GM12872 (cell line): ENCODE data around the gene MAP3K5.

ENCODE experiments used
- TF ChIP-seq, protein P1 (sequence below): IDR thresholded peaks from 3 replicates; pipeline ENCODE4 v1.5.1; 2011; ENCODE audit warnings: low read depth, mild to moderate bottlenecking, low read length, moderate library complexity; ENCODE audit not compliant: insufficient read depth

Gene MAP3K5

DNA sequence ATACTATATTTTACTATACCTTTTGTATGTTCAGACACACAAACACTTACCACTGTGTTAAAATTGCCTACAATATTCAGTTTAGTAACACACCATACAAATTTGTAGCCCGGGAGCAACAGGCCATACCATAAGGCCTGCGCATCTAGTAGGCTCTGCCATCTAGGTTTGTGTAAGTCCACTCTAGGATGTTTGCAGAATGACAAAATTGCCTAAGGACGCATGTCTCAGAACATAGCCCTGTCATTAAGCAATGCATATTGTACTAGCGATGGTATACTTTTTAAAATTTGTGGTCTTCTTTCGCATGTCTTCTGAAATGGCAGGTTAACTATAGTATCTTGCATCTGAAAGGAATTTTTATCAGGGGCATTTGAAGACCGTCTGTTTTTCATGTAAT is 215.5 kb downstream of the MAP3K5 start:
- TF ChIP-seq, protein P1, sequence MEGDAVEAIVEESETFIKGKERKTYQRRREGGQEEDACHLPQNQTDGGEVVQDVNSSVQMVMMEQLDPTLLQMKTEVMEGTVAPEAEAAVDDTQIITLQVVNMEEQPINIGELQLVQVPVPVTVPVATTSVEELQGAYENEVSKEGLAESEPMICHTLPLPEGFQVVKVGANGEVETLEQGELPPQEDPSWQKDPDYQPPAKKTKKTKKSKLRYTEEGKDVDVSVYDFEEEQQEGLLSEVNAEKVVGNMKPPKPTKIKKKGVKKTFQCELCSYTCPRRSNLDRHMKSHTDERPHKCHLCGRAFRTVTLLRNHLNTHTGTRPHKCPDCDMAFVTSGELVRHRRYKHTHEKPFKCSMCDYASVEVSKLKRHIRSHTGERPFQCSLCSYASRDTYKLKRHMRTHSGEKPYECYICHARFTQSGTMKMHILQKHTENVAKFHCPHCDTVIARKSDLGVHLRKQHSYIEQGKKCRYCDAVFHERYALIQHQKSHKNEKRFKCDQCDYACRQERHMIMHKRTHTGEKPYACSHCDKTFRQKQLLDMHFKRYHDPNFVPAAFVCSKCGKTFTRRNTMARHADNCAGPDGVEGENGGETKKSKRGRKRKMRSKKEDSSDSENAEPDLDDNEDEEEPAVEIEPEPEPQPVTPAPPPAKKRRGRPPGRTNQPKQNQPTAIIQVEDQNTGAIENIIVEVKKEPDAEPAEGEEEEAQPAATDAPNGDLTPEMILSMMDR: no peak

DNA sequence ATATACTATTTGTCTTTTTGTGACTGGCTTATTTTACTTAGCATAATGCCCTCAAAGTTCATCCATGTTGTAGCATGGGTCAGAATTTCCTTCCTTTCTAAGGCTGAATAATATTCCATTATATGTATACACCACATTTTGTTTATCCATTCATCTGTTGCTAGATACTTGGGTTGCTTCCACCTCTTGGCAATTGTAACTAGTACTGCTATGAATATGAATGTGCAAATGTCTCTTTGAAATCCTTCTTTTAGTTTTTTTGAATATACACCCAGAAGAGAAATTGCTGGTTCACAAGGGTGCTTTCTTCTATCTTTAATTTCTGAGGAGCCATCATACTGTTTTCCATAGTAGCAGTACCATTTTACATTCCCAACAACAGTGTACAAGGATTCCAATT is 220.8 kb downstream of the MAP3K5 start:
- TF ChIP-seq, protein P1: no peak

DNA sequence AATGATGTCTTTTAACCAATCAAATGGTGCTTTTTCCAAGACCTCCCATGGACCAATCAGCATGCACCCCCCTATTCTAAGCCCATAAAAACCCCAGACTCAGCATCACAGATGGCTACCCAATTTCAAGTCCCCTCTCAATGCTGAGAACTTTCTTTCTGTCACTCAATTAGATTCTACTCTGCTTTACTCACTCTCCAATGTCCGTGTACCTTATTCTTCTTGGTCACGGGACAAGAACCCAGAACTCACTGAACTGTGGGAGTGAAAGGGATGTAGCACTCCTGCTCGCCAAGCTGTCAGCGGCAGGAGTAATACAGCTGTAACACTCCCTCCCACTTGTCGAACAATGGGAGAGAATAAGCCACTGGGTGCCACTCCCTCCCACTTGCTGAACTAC is 221.2 kb downstream of the MAP3K5 start:
- TF ChIP-seq, protein P1: no peak

DNA sequence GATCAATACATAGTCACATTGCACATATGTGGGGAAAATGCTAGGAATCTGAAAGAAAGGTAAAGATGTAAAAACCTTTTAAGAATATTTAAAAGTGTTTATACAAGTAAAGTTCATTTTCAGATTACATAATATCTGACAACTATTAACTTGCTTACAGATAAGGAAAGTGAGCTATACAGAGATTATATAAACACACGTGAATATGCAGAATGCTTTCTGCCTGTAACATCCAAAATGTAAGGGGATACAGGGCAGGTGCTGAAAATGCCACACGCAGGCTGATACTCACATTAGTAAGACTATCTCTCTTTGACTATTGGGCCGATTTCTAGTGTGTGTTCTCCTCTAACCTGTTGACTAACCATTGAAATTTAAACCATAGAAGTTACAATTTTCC is 224.1 kb downstream of the MAP3K5 start:
- TF ChIP-seq, protein P1: no peak

DNA sequence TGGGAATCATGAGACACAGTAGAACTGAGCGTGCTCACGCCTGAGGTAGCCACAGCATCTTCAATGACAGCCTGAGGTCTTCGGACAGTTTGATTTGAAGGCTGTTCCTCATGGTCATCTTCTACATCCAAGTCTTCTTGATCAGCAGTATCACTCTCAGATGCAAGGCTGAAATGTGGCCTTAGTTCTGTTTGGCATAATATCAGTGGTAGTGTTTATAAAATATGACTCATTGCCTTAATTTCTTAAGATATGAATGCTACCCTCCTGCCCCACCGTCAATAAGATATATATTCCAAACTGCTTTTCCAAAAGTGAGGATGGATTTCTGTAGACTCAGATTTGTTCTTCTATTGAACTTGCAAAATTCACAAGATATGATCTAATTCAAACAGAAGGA is 224.6 kb downstream of the MAP3K5 start:
- TF ChIP-seq, protein P1: no peak

DNA sequence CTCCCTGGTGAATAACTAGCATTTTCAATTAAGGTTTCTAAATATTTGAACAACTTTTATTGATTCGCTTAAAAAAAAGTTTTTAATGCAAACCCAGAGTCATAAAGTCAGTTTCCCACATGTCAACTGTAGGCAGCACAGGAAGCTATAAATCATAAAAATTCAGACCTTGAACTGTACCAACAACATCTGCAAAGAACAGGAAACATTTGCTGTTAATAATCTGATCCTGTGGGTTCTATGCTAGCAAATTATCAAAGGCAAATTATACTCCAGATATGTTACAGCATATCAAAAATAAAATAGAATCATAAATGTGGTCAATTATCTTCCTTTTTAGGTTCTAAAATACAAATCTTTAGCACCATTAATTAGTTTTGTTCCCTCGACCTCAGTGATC is 225.4 kb downstream of the MAP3K5 start:
- TF ChIP-seq, protein P1: no peak

DNA sequence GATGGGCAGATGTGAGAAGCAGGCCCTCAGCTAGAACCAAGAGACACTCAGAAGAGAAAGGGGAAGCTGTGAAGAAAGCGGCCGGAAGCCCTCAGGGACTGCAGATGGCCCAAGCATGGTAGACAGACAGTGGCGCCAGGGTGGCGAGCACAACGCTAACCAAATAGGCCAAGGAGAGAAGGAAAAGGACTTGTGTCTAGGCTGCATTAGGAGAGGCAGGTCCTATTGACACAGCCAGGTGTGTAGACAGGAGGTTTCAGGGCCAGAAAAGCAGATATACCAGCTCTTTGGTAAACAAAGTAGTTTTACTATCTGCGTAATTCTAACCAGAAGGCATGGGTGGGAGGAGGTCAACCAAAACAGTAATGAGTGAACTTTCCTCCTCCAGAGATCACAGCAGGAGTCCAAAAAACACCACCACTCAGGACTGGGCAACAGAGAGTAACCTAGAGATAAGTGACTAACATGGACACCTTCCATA is 226.2 kb downstream of the MAP3K5 start:
- TF ChIP-seq, protein P1: no peak

DNA sequence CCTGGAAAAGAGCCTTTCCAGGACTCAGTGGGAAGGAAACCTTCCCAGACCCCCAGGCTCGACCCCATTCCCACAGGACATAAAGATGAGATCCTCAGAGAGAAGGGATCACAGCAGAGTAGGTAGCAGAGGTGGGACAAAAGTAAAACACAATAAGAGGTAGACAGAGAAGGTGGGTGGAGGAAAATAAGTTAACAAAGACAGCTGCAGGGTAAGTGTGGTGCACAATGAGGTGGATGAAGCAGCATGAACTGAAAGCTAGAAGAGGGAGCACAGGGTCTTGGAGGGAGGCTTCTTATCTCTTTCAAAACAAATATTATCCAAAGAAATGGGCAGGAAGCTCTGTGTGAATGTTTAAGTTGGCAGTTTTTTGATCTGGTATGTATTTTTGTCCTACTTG is 228.1 kb downstream of the MAP3K5 start:
- TF ChIP-seq, protein P1: no peak
